DND-41 (cell line): Measurements from ENCODE around the gene CLIC5.

ENCODE experiments used
- CTCF ChIP-seq: IDR thresholded peaks from 2 replicates; pipeline ENCODE4 v1.5.1; 2012; ENCODE audit warnings: borderline replicate concordance, low read length, moderate library complexity, mild to moderate bottlenecking; ENCODE audit not compliant: poor library complexity, severe bottlenecking; ENCODE audit errors: extremely low read depth
- EZH2 ChIP-seq: IDR thresholded peaks from 3 replicates; pipeline ENCODE4 v1.6.1; 2012; ENCODE audit warnings: borderline replicate concordance, low read depth, mild to moderate bottlenecking, moderate library complexity, low read length, inconsistent platforms; ENCODE audit not compliant: severe bottlenecking

GRCh38 chr6:45898941-45899682 lies 116.5 kb downstream of the CLIC5 start:
- no peak for TF ChIP-seq CTCF
- TF ChIP-seq EZH2, result no peak
